Transverse colon (tissue), 3 donors: ENCODE measurements around the gene ANO7.

Source experiments
- POLR2A ChIP-seq: fragments of 450-650 bp; IDR thresholded peaks from one replicate; pipeline ENCODE4 v1.6.1; 2016; ENCODE audit warnings: antibody characterized with exemption, mild to moderate bottlenecking, moderate library complexity
- TF ChIP-seq, protein P1 (sequence below), 5 experiments: fragments of 200-600 bp in 3 of 5; fragments of 450-650 bp in 2 of 5; sonication (generic) in 3 of 5; IDR thresholded peaks; 1 replicate in 2 of 5; 2 replicates in 3 of 5; pipeline ENCODE4 v1.5.1; 2016 to 2017; ENCODE audit warnings: antibody characterized with exemption in 5 of 5, inconsistent platforms in 3 of 5, mild to moderate bottlenecking in 2 of 5, moderate library complexity in 1 of 5

DNA sequence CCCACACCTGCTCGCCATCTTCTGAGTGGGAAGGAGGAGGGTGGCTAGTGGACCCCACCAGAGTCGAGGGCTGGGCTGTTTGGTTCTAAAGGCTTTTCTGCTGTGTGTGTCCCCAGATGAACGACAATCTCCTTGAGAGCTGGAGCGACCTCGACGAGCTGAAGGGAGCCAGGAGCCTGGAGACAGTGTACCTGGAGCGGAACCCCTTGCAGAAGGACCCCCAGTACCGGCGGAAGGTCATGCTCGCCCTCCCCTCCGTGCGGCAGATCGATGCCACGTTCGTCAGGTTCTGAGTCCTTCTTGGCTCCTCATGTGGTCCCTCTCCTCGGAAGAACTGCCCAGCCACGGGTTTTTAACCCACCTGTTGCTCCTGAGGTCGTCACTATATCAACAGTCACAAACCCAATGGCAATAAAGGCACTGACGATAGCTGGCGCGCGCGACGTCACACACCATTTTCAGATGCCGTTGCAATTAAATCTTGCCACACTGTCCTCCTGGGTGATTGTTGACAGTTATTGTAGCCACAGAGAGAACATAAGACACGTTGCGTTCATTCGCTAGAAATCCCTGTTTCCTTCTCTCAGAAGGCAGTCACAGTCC lies 5.8 kb upstream of the ANO7 start:
- TF ChIP-seq, protein P1, sequence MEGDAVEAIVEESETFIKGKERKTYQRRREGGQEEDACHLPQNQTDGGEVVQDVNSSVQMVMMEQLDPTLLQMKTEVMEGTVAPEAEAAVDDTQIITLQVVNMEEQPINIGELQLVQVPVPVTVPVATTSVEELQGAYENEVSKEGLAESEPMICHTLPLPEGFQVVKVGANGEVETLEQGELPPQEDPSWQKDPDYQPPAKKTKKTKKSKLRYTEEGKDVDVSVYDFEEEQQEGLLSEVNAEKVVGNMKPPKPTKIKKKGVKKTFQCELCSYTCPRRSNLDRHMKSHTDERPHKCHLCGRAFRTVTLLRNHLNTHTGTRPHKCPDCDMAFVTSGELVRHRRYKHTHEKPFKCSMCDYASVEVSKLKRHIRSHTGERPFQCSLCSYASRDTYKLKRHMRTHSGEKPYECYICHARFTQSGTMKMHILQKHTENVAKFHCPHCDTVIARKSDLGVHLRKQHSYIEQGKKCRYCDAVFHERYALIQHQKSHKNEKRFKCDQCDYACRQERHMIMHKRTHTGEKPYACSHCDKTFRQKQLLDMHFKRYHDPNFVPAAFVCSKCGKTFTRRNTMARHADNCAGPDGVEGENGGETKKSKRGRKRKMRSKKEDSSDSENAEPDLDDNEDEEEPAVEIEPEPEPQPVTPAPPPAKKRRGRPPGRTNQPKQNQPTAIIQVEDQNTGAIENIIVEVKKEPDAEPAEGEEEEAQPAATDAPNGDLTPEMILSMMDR (IDR thresholded peaks at IDR 0.05): no peak
- TF ChIP-seq POLR2A: no peak
